Glomerular endothelial cell (primary cell): ENCODE results near the gene RPTOR. TPM values are rescaled to one million over a fixed set of nuclear protein-coding genes. Genes with fewer than 3 reads are reported as not detected.

Experiments
- DNase-seq: peaks from one replicate; pipeline ENCODE4 v3.0.0-alpha.2; 2011; ENCODE audit warnings: low read depth, low spot score; ENCODE audit errors: extremely low read depth
- total RNA-seq: library from RNA; depleted of rRNA; stranded (reverse); fragments of >200 nt; gene quantifications from 2 replicates; pipeline ENCODE4 v1.2.3, GENCODE V29; 2015

The RPTOR gene
- total RNA-seq, 1 donor from 2014 or later, result 37.5 TPM

DNA sequence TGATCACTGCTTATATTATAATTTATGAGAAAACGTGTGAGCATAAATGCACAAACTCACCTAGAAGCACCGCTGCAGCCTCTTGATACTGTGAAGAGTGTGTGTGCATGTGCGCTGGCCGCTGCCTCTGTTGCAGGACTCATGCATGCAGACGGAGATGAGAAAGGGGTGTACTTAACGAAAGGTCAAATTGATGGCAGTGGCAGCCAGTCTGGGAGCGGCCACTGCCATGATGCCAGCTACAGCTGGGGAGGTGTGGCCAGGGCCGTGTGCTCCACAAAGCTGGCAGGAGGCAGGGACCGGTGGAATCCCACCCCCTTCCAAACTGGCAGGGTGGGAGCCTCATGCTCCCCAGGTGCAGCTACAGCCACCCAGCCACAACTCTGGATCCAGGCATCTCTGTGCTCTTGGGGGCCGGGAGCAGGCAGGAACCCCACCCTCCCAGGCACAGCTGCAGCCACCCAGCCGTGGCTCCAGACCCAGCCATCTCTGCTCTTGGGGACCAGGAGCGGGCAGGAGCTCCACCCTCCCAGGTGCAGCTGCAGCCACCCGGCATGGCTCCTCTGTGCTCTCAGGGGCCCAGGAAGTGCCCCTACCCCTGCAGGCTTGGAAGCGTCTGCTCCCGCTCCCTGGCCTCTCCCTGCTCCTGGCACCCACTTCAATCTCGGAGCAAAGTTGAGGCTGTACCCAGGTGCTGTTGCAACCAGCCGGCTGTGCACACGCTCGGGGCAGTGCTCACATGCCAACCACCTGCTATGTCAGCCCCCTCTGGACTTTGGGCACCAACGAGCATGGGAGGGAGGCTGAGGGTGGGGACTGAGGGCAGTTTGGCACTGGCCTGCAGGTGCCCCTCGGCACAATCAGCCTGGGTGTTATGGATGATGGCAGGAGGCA lies 369.5 kb downstream of the RPTOR start:
- DNase-seq, result no peak

DNA sequence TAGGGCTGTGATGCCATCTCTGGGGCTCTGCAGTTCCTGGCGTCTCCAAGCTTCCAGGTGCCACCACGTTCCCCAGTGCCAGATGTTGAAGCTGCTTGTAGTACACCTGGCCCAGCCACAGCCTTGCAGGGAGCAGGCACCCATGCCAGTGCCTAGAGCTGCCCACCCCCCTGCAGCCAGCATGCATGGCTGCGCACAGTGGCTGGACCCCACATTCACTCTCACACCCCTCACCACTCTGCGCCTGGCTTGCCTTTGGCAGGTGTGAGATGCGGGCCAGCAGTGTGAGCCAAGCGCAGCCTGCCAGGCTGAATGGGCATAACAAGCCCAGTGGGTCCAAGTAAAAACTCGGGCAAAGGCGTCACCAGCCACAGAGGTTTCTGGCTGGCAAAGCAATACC lies 371.6 kb downstream of the RPTOR start:
- DNase-seq, result no peak

DNA sequence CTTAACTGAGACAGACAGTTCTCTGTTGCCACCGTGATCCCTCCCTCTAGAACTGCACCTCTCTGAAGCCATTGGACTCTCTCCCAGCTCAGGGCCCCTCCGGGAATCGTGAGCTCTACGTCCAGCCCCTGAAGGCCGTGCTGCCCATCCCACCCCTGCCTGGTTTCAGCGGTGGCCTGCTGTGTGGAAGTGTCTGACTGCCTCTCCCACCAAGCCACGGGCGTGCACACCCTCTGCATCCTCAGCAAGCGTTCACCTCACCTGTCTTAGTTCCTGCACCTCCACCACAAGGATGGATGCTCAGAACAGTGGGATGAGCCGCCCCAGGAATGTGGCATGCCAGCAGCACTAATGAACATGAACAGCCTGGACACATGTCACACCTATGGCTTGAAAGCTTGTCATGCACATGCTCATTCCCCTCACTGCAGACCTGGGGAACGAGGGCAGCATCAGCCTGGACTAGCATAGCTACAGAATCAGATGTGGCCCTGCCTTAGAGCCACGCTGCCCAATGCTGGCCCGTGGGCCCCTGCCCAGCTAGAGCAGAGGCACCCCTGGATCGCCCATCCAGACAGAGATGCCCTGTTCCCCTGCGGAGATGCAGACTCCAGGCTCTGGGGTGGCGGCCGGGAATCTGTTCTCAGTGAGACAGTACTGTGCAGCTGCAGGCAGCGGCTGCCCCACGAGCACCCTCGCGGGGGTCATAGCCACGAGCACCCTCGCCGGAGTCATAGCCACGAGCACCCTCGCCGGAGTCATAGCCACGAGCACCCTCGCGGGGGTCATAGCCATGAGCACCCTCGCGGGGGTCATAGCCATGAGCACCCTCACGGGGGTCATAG lies 373.3 kb downstream of the RPTOR start:
- no peak for DNase-seq

DNA sequence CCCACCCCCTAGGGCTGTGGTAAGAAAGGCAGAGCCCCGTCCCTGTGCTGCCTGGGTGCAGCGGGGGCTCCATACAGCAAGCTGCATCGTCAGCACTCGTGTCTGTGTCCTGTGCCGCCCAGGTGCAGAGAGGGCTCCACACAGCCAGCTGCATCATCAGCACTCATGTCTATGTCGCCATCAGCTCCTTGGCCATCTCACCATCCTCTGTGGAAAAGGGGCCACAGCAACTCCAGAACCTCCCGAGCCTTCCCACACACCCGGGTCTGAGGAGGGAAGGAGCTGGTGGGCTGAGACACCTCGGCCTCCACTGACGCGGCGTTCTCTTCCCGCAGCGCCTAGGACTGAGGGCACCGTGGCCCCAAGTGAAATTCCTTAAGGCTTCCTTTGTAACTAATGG lies 374.1 kb downstream of the RPTOR start:
- no peak for DNase-seq

DNA sequence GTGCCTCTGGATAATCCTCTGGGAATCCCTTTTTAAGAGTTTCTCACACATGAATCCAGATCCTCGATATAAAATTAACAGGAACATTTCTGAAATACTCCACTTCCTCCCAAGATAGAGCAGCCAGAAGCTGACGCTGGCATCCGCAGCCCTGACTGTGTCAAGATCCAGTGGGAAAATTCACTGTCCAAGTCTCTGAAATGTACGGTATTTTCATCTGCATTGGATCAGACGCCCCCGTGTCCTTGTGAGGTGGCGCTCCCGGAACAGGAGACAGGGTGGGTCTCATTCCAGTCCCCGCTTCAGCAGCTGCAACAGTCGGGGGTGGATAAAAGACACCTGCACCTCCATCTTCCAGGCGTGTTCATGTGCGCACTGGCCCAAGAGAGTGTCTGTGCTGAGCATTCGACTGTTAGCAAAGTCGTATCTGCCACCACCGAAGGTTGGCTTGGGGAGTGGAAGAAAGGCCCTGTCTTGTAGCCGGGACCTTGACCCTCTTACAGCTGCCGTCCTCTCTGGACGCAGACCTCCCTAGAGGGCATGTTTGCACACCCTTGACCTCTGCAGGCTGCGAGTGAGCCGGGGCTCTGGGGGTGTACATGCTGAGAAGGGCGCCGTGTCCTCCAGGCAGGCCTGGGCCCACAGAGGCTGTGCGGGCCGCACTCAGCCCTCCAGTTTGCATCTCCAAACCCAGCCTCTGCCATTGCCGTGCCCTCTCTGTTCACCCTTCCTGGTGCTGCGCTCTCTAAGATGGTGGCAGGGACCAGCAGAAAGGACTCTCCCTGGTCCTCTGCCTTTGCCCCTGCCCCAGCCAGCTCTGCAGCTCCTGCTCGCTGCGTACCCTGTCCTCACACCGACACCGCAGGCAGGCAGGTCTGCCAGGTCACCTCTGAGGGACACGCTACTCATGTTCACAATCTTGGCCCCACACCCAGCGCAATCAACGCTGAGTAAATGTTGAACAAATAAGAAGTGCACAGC lies 375.0 kb downstream of the RPTOR start:
- no peak for DNase-seq

DNA sequence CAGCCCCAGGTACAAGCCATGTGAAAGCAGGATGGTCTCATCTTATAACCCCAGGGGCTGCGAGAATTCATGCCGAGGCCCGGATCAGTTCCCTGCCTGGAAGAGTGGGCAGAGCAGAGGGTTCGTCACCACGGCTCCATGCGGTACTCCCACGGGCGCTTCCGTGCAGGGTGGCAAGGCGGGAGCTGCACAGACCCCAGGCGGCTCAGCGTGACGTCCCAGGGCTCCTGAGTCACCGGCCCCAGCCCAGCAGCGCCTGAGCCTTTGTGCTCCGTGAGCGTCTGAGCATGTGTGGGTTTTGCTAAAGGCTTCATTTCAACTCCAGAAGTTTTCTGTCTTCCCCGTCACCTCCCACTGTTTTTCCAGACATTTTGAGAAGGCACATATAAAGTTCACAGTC lies 375.8 kb downstream of the RPTOR start:
- DNase-seq, result no peak

DNA sequence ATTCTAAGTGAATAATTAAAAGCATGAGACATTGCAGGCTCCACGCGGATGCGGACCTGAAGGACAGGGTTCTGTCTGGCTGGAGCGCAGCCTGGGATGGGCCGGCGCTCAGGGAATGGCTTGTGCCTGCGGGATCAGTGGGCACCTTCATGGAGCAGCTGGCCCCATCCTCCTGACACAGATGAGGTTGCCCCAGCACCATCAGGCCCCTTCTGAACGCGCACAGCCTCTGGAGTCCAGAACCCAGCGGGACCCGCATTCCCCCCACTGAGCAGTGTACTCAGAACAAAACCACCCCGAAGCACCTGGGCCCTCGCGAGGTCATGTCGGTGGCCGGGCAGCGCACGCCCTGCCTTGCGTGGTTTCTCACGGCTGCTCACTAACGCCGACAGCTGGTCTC lies 376.5 kb downstream of the RPTOR start:
- no peak for DNase-seq

DNA sequence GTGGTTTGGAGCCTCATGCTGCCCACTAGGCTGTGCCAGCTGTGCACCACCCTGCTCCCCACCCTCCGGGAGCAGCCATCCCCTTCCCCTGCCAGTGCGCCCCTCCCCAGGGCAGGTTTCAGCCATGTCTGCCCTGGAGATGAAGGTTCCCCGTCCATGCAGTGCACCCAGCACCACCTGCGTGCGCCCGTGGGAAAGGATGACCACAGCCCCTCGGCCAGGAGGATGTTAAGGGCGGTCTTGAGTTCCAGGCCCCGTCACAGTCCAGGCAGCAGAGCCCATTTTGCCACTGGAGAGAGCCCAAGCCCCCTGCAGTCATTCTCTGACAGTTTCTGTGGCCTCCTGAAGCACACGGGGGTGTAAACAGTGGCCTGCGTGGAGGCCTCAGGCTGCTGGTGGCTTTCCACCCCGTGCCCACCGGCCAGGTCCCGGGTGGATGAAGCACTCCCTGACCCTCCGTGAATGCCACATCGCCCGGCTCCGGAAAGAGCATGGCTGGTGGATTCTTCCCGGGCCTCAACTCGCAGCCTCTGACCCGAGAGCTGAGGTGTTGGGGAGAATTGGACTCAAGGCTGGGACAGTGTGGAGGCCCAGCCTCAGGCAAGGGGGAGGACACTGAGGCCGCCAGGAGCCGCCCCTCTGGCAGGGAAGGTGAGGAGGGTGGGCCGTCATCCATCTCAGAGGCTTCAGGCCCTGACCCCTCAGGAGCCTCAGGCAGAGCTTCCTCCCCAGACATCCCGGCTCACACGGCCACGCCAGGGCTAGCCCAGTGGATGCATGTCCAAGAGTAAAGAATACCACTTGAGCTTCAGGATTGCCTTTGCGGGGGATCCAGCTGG lies 377.3 kb downstream of the RPTOR start:
- DNase-seq, result no peak

DNA sequence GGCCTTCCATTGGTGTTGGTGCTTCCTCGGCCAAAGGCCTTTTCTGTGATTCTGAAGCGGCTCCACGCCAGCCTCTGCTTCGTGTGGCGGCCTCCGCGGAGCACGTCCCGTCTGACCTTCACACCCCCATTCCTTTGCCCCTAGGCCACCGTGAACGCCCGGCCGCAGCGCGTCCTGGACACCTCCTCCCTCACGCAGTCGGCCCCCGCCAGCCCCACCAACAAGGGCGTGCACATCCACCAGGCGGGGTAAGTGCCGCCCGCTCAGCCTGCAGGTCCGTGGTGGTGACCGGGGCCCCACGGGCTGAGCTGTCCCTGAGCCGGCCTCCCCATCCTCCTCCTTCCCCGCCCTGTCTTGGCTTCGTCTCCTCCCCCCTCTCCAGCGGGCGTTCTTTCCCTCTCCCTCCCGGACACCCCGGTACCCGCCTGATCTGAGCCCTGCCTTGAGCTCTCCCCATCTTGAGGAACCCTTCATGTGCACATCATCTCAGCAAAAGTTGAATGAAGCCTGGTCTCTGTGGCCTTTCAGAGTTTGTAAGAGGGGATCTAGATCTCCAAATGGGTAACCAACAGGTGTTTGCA lies 378.0 kb downstream of the RPTOR start:
- no peak for DNase-seq

DNA sequence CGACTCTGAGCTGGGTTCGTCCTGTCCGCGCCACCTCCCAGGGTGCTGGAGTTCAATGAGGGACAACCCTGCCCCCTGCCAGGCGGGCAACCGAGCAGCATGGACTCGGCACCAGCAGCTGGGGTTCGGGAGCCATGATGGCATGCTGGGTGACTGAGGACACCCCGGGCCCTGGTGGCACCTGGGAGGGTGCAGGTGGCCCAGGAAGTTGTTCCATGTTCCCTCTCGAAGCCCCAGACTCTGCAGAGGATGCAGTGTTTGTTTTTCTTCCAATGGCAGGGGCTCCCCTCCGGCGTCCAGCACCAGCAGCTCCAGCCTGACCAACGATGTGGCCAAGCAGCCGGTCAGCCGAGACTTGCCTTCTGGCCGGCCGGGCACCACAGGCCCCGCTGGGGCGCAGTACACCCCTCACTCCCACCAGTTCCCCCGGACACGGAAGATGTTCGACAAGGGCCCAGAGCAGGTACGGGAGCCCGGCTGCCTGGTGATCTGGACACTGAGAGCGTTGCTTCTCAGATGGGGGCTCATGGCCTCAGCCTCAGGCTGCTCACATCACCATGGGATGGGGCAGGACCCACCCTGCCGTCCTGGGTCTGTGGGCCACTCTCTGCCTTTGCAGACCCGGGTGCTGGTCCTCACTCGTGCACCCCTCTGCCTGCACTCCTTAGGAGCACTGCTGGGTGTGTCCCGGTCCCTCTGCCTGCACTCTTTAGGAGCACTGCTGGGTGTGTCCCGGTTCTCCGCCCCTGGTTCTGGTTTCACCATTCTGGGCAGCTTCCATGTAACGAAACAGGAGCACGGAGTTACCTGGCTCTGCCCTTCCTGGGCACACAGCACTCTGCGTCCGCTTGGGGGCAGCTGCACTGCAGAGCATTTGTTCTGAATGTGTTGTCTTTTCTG lies 378.8 kb downstream of the RPTOR start:
- DNase-seq, result no peak

DNA sequence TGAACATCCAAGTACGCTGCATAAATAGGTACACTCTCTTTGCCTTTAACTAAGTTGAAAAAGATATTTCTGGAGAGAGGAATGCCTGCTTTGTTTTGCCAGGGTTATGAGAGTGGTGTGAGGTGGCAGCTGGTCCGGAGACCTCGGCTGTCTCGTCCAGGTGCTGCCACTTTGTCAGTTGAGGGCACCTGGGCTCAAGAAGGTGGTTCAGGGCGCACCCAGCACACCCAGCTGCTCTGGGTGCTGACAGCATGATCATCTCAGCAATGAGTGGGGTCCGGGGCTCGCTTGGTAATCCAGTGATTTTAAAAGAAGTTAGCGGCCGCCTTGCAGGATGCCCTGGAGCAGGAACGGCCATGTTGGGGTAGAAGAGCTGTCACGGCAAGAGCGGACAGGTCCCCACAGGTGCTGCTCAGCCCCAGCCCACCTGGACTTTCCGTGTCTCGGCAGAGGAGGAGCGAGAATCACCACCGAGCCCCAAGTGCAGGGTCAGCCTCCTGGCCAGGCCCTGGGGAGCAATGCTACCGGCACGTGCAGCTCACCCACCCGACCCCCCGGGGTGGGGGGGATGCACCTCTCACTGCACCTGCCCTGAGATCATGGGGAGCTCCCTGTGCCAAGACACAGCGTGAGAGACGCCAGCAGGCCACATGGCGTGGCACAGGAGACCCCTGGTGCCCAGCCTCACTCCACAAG lies 379.6 kb downstream of the RPTOR start:
- no peak for DNase-seq

DNA sequence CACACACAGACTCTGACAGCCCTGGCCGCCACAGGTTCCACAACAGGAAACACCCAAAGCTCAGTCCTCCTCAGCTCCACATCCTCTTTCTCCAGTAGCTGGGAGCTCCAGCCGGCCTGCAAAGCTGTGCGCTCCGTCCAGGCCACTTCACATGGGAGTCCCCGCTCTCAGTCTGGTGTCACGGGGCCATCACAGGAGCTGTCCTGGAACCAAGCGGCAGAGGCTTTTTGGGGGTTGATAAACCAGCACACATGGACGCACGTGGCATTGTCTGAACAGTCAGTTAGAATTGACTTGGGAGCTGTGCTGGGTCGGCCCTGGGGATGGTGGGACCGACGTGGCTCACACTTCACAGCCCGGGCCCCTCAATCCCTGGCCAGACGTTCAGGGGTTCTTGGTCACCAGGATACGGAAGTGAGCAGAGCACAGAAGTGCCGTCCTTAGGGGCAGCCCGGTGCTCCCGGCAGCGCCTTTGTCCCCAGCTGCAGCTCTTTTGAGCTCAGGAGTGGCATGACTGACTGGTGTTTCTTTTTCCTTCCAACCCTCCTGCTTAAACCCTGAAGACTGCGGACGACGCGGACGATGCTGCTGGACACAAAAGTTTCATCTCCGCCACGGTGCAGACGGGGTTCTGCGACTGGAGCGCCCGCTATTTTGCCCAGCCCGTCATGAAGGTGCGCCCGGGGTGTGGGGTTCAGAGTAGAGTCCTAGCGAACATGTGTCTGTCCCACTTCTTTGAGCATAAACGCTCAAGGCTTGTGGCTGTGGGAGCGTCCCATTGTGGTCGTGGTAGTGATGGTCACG lies 380.4 kb downstream of the RPTOR start:
- DNase-seq, result no peak

DNA sequence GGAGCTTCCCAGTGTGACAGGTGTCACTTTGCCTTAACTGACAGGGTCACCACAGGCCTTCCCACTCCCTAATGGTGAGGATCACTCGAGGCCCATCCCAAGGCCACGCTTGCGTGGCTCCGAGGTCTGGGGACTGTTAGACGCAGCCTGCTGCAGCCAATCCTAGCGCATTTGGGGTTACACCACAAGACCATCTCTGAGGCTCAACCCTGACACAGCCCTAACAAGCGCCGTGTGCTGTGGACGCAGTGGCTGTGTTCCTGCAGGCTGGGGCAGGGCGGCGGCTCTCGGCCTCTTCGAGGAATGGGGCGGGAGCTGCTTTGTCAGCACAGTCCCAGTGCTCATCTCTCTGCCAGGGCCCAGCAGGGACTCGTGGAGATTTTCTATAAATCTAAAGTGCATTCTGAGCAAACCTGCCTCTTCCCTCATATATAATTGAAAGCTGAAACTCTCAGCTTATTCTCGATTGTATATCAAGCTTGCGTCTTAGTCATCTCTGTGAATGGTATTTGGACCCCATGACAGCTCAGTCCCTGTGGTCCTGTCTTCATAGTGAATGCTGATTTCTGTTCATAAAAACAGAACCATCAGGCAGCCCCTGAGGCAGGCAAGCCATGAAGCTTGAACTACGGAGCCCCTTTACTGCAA lies 381.2 kb downstream of the RPTOR start:
- DNase-seq, result no peak

DNA sequence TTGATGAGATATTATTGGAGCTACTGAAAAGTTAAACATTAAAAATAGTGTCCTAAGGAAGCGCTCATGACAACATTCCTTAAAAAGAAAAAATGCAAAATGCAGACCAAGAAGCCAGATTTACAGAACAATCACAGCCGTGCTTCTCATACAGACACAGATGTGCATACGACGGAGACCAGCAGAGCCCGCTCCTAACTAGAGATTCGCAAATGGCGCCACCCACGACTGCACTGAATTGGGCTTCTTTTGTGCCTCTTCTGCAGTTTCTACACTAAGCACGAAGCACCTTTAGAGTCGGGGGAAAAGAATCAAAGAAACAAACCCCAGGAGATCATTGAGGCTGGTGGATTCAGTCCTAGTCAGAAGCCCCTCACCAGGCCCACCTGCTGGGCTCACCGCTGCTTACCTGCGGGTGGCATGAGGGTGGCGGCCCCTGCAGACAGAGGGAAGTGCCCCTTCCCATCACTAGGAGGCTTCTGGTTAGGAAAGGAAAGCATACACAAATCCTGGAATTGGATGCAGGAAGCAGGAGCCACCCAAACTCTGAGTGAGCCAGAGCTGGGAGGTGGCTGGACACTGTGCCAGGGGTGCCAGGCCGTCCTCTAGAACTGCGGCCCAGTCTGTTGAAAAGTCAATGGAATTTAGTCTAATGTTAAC lies 382.1 kb downstream of the RPTOR start:
- no peak for DNase-seq

DNA sequence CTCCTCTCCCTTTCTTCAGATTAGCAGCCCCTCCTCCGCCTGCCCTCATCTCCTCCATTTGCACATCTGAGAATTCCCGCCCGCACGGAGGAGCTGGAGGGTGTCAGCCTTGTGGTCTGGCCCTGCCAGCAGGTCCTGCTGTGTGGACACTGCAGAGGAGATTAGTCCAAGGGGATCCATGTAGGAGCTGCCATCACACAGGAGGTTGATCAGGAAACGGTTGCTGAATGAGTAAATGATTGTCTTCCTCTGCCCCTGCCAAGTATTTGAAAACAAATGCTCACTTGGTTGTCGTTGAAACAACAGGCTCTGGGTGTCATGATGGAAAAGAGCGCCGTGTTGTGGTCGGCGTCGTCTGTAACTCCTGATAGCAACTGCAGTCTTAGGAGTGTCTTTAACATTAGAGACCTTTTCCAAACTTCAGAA lies 383.2 kb downstream of the RPTOR start:
- peak; percentile 79 for DNase-seq

DNA sequence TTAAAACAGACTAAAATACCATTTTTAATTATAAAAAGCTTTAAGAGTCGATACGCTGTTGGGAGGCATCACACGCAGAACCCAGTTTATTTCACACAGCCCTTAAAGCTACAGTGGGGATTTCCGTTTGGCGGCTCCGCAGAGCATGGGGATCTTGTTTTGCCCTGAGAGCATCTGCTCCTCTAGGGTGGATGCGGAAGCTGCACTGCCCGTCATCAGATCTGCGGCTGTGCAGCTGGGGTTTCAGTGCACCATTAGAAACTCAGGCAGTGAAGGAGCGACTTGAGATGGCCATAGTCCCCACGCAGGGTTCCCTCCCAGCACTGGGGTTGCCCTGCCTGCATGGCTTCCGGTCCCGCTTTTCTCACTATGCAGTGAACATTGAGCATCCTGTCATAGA lies 384.8 kb downstream of the RPTOR start:
- DNase-seq, result no peak
